NCI-H1694 treated with DMSO at 0.1 percent for 48 hours (cell line): Measurements from ENCODE around the gene RPS2.

ENCODE experiments used
- DNase-seq: peaks from one replicate; lab custom pipeline; 2025; lab: John Stamatoyannopoulos, UW

The RPS2 gene

DNA sequence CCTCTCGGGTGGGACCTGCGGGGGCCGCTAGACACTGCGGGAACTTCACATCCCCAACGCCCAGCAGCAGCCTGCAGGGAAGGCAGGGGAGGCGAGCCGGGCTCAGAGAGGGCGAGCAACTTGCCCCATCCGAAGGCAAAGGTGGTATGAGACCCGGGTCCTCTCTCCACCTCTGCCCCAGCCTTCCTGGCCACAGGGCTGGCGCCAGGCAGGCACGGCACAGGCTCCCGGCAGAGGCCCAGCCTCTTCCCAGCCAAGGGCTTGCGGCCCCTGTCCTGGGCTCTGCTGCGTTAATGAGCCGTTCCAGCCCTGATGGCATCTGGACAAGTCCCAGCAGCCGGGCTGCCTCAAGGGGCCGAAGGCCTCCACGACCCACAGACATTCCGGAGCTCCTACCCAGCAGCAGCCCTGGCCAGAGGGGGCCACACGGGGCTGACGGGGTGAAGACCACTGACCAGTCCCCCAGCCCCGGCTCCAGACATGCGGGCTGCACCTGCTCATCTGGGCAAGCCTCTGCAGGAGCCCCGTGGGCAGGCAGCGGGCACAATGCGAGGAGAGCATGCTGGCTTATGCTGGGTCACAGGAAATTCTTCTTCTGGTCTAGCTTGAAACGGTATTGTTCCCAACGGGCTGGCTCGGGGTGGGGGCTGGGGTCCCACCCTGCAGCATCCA, 45.2 kb downstream of the RPS2 start:
- no peak for DNase-seq

- DNase-seq = no peak
Observed at GRCh38 chr16:1918351-1919326, 46.0 kb downstream of the RPS2 start, which contains the start of gene HS3ST6. Gene HS3ST6 (minus strand): TSS chr16:1918415. CDS start chr16:1918323, 92 bp downstream.

GRCh38 chr16:1917665-1918350, 46.8 kb downstream of the RPS2 start:
- no peak for DNase-seq

DNA sequence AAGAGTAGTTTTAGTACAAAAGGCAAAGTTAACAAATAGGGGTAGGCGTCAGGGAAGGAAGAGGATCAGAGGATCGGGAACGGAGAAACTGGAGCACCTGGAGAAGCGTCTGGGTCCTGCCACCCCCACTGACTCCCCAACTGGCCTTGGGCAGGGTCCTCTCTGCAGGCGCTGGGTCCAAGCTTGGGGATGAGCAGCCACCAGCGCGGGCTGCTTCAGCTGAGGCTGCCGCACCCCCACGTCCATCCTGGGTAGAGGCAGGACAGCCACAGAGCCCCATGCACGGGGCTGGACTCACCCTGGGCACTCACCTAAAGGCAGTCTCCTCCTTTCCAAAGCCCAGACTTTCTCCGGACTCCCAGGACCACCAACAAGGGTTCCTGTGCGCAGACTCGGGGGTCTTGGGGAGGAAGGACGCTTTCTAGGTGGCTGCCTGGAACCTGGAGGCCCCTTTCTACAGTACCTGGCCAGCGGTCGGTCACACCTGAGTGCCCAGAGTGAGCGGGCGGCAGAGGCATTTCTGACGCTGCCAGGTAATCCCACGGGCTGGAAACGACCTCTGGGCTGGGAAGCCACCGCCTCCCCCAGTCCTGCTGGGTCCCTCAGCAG, 47.5 kb downstream of the RPS2 start:
- no peak for DNase-seq

- DNase-seq = no peak
Observed at GRCh38 chr16:1916640-1916990, 48.0 kb downstream of the RPS2 start.

- no peak for DNase-seq
Observed at GRCh38 chr16:1915732-1916639, 48.6 kb downstream of the RPS2 start.

DNA sequence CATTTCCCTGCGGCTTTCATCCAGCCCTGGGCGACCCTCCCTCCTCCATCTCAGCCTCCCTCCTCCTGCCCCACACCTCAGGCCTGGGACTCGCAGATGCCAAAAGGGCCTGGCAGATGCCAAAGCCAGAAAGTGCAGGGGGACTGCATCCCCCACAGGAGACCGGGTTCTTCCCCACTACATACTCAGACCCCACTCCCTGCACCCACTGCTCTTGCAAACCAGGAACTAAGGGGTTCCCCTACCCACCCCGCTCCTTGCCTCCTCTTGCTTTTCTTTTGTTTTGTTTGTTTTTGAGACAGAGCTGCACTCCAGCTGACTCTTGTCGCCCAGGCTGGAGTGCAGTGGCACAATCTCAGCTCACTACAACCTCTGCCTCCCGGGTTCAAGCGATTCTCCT, 49.6 kb downstream of the RPS2 start:
- DNase-seq = no peak

DNA sequence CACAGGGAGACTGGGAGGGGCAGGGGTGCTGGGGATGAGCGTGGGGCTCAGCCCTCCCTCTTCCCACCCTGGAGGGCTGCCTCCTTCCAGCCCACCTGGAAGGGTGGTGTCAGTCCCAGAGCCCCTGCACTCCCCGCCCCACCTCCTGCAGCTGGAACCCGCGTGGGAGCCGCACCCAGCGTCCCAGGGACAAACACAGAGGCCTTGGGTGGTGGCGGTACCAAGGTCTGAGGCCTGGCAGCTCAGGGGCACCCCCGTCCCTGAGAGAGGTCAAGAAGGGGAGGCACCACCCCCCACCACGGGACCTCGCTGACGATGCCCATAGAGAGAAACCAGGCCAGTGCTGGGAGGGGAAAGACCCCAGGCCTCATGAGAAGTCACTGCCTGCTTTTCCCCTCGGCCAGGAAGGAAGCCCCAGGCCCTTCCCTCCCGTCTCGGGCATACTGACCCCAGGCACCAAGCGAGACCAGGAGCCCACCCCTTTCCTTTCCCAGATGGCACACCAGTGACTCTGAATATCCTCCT, 50.5 kb downstream of the RPS2 start:
- no peak for DNase-seq

DNA sequence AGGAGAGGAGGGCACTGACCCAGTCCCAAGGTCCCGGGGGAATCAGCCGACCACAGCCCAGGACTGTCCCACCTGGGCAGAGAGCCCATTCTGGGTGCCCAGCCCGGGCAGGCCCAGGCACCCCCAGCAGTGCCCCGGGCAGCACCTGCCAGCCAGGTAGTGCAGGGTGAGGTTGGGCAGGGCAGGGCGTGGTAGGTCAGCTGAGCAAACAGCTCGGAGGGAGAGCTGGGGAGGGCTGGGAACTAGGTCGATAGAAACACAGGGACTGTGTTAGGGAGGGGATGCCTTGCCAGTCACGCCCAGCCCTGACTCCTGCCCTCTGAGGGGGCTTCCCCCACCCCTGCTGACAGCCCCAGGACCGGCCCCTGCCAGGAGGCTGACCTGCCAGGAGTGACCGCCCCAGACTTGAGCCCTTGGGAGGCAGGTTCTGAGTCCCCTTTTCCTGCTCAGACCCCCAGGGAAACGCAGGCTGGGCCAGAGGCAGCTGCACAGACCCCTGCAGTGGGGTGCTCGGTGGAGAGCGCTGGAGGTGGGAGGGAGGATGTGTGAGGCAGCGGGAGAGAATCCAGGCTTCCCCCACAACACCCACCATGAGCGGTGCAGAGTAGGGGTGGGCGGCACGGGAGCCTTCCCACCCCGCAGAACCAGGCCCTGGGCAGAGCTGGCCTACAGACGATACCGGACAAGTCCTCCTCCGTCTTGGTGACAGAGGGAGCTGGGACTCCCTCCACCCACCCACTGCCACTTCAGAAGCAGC, 51.1 kb downstream of the RPS2 start:
- no peak for DNase-seq

DNA sequence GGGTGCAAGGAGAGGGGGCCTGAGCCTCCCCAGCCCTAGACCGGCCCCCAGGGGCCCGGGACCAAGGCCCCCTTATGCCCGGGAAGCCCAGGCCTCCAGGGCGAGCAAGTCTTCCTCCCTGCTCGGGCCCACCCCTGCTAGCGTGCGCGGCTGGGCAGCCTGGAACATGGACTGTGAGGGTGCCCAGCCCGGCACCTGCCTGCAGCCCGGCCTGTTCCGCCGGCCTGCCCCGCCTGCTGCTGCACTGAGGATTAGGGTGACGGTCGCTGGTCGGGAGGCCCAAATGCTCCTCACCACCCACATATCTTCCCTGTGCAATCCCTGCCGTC, 52.4 kb downstream of the RPS2 start:
- no peak for DNase-seq
